Keratinocyte (primary cell): ENCODE data around the gene ZNF638.

Experiments used
- EZH2 ChIP-seq: IDR thresholded peaks from one replicate; pipeline ENCODE4 v1.6.1; 2012; ENCODE audit warnings: inconsistent platforms, mild to moderate bottlenecking, low read length, moderate library complexity
- TF ChIP-seq, protein P1 (sequence below), 3 experiments: IDR thresholded peaks in 1 of 3; conservative IDR thresholded peaks in 1 of 3; optimal IDR thresholded peaks in 1 of 3; 2 replicates in 2 of 3; 3 replicates in 1 of 3; pipeline versions ENCODE3 to v1.5.1; 2011; ENCODE audit warnings: low read length in 3 of 3, mild to moderate bottlenecking in 3 of 3, moderate library complexity in 2 of 3, control low read depth in 1 of 3, inconsistent platforms in 1 of 3; ENCODE audit not compliant: insufficient read depth in 2 of 3; ENCODE audit errors: extremely low read depth in 1 of 3

DNA sequence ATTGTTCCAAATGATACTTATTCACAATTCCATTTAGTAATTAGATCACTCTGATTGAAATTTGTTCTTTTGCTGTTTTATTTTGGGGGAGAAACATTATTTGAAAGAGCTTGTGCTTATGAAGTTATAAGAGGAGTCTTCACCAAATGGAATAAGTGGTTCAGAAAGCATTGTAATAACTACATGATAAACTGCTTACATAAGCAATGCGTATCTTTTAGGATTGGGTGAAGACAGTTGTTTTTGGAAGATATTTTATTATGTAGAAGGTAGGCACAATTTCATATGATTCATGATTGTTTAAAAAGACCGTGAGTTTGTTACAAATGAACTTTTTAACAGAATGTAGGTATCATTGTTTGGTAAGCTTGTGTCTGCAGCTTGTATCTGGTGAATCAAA lies 14.5 kb downstream of the ZNF638 start:
- TF ChIP-seq, protein P1, sequence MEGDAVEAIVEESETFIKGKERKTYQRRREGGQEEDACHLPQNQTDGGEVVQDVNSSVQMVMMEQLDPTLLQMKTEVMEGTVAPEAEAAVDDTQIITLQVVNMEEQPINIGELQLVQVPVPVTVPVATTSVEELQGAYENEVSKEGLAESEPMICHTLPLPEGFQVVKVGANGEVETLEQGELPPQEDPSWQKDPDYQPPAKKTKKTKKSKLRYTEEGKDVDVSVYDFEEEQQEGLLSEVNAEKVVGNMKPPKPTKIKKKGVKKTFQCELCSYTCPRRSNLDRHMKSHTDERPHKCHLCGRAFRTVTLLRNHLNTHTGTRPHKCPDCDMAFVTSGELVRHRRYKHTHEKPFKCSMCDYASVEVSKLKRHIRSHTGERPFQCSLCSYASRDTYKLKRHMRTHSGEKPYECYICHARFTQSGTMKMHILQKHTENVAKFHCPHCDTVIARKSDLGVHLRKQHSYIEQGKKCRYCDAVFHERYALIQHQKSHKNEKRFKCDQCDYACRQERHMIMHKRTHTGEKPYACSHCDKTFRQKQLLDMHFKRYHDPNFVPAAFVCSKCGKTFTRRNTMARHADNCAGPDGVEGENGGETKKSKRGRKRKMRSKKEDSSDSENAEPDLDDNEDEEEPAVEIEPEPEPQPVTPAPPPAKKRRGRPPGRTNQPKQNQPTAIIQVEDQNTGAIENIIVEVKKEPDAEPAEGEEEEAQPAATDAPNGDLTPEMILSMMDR (optimal IDR thresholded peaks at IDR 0.05 in 1 of 3, IDR thresholded peaks at IDR 0.05 in 1 of 3, conservative IDR thresholded peaks at IDR 0.05 in 1 of 3; ENCODE audit: extremely low read depth in 1 of 3, insufficient read depth in 2 of 3, low read length in 3 of 3): no peak
- no peak for TF ChIP-seq EZH2
